Suprapubic skin (tissue), 4 donors: ENCODE measurements around the gene PTGR3.

ENCODE experiments used
- EP300 ChIP-seq: sonication (generic); formaldehyde crosslinking; IDR thresholded peaks from one replicate; pipeline ENCODE4 v1.6.1; 2017; ENCODE audit warnings: antibody characterized with exemption
- POLR2A ChIP-seq, 2 donors: fragments of 450-650 bp; IDR thresholded peaks; one replicate each; pipeline ENCODE4 v1.6.1; 2017; ENCODE audit warnings: antibody characterized with exemption in 2 of 2, mild to moderate bottlenecking in 2 of 2, moderate library complexity in 2 of 2
- POLR2AphosphoS5 ChIP-seq, 3 donors: sonication (generic); formaldehyde crosslinking; IDR thresholded peaks; one replicate each; pipeline ENCODE4 v1.6.1; 2017; ENCODE audit warnings: antibody characterized with exemption in 3 of 3
- TF ChIP-seq, protein P1 (sequence below), 2 donors: fragments of 200-600 bp in 1 of 2; fragments of 450-650 bp in 1 of 2; sonication (generic) in 1 of 2; IDR thresholded peaks; one replicate each; pipeline ENCODE4 v1.5.1; 2016 to 2019; ENCODE audit warnings: antibody characterized with exemption in 2 of 2, mild to moderate bottlenecking in 1 of 2, moderate library complexity in 1 of 2

DNA sequence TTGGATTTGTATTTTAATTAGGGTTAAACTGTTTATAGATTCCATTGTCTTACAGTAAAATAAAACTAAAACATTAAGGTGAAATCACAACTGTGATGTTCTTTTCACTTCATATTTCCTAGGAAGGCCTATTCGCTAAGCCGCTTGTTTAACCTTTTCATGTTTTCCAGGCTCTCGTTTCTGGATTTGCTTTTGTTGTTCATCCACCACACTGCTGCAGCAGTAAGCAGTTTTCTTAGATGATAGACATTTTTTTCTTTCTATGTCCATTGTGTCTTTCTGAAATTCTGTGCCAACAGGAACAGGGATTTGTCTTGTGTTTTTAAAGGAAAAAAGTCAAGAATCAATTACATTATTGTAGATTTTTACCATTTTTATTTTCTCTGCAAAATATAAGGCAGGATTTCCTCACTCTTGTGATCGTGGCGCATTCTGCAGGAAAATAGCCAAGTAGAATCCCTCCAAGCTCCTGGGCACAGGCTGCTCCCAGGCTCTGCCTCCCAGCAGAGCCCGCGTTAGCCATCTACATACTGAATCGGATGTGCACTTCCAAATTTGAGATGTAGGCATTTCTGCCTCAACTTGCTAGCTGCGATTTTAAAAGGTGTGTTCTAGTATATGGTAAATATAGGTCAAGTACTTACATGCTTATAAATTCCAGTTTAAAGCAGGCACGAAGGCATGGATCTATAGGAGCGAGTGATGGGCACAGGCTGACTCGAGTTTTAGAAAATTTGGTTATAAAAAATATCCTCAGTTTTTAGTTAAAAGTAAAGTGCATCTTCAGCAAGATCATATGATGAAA lies 11.8 kb upstream of the PTGR3 start:
- TF ChIP-seq POLR2AphosphoS5 (IDR thresholded peaks at IDR 0.05) (no peak), POLR2A (IDR thresholded peaks at IDR 0.05) (no peak), EP300 (no peak)
- TF ChIP-seq, protein P1, sequence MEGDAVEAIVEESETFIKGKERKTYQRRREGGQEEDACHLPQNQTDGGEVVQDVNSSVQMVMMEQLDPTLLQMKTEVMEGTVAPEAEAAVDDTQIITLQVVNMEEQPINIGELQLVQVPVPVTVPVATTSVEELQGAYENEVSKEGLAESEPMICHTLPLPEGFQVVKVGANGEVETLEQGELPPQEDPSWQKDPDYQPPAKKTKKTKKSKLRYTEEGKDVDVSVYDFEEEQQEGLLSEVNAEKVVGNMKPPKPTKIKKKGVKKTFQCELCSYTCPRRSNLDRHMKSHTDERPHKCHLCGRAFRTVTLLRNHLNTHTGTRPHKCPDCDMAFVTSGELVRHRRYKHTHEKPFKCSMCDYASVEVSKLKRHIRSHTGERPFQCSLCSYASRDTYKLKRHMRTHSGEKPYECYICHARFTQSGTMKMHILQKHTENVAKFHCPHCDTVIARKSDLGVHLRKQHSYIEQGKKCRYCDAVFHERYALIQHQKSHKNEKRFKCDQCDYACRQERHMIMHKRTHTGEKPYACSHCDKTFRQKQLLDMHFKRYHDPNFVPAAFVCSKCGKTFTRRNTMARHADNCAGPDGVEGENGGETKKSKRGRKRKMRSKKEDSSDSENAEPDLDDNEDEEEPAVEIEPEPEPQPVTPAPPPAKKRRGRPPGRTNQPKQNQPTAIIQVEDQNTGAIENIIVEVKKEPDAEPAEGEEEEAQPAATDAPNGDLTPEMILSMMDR (IDR thresholded peaks at IDR 0.05), result no peak
